Endothelial cell of umbilical vein (primary cell): ENCODE measurements around the gene URI1. TPM values are rescaled to one million over a fixed set of nuclear protein-coding genes. Genes with fewer than 3 reads are reported as not detected.

Source experiments
- BruUV-seq: library from RNA; stranded (reverse); fragments of 400-500 nt; replicated peaks from 2 replicates; lab custom pipeline; 2021; lab: Mats Ljungman, UMichigan
- CTCF ChIA-PET: fragments of 300-600, 350-600 bp; sonication (Branson Sonifier 250); formaldehyde crosslinking; loops from one replicate; lab custom pipeline; 2021; ENCODE audit warnings: antibody characterized with exemption, inconsistent platforms; lab: Charles Lee
- POLR2A ChIA-PET: fragments of 300-600, 350-600 bp; sonication (Branson Sonifier 250); formaldehyde crosslinking; loops from one replicate; lab custom pipeline; 2021; ENCODE audit warnings: antibody characterized with exemption, inconsistent platforms; lab: Charles Lee
- DNase-seq: peaks from one replicate; pipeline ENCODE4 v3.0.0-alpha.2; 2011; ENCODE audit warnings: low read depth, low spot score
- FAIRE-seq: peaks from 2 replicates; lab custom pipeline; 2011; peaks lifted over from hg19 to GRCh38; lab: Jason Lieb, UNC
- H2AFZ ChIP-seq: 2 replicates; pipeline ENCODE4 v1.6.0; 2012; ENCODE audit warnings: low read depth, low read length, control low read depth, inconsistent platforms
- H3K27ac ChIP-seq: 2 replicates; pipeline ENCODE4 v1.5.1; 2011; ENCODE audit warnings: low read depth, mild to moderate bottlenecking, control low read depth, low read length, moderate library complexity; ENCODE audit not compliant: insufficient read depth
- H3K27me3 ChIP-seq, 2 experiments: 2 replicates each; pipeline versions ENCODE4 v1.6.0 to v1.6.1; 2011; ENCODE audit warnings: low read length in 2 of 2, mixed read lengths in 1 of 2; ENCODE audit not compliant: control insufficient read depth in 2 of 2, insufficient read depth in 2 of 2
- H3K36me3 ChIP-seq, 2 experiments: 2 replicates in 1 of 2; 3 replicates in 1 of 2; pipeline ENCODE4 v1.5.1; 2011; ENCODE audit warnings: low read length in 2 of 2, mild to moderate bottlenecking in 1 of 2, moderate library complexity in 1 of 2; ENCODE audit not compliant: control insufficient read depth in 2 of 2, insufficient read depth in 2 of 2; ENCODE audit errors: extremely low read depth in 1 of 2
- H3K4me1 ChIP-seq: 3 replicates; pipeline ENCODE4 v1.5.1; 2011; ENCODE audit warnings: mild to moderate bottlenecking, low read length; ENCODE audit not compliant: control insufficient read depth, insufficient read depth; ENCODE audit errors: extremely low read depth
- H3K4me2 ChIP-seq: 2 replicates; pipeline ENCODE4 v1.6.1; 2011; ENCODE audit warnings: low read length, control low read depth, mixed read lengths; ENCODE audit not compliant: insufficient read depth
- H3K4me3 ChIP-seq, 3 experiments: fragments of 200-600 bp in 1 of 3; sonication (generic), shearing (Covaris generic) in 1 of 3; replicated peaks in 1 of 3; 2 replicates each; pipeline ENCODE4 v1.5.1; 2011 to 2016; ENCODE audit warnings: control low read depth in 3 of 3, low read length in 3 of 3, mild to moderate bottlenecking in 2 of 3, inconsistent platforms in 1 of 3, low read depth in 1 of 3, moderate library complexity in 1 of 3; ENCODE audit not compliant: insufficient read depth in 1 of 3
- H3K79me2 ChIP-seq: 2 replicates; pipeline ENCODE4 v1.6.0; 2012; ENCODE audit warnings: low read length, inconsistent platforms; ENCODE audit not compliant: control insufficient read depth, insufficient read depth
- H3K9ac ChIP-seq: replicated peaks from 2 replicates; pipeline ENCODE3; 2011; ENCODE audit warnings: low read length, control low read depth; ENCODE audit not compliant: insufficient read depth; ENCODE audit errors: extremely low read depth
- H3K9me1 ChIP-seq: replicated peaks from 3 replicates; pipeline ENCODE4 v1.6.0; 2011; ENCODE audit warnings: mild to moderate bottlenecking, low read length; ENCODE audit not compliant: control insufficient read depth, insufficient read depth; ENCODE audit errors: extremely low read depth
- H3K9me3 ChIP-seq: replicated peaks from 2 replicates; pipeline ENCODE4 v1.5.1; 2012; ENCODE audit warnings: low read length, inconsistent platforms; ENCODE audit not compliant: control insufficient read depth, insufficient read depth
- H4K20me1 ChIP-seq: replicated peaks from 2 replicates; pipeline ENCODE3; 2011; ENCODE audit warnings: mild to moderate bottlenecking, low read length; ENCODE audit not compliant: control insufficient read depth, insufficient read depth; ENCODE audit errors: extremely low read depth
- CTCF ChIP-seq, 2 donors: IDR thresholded peaks; 1 replicate in 1 of 2; 2 replicates in 1 of 2; pipeline ENCODE4 v1.5.1; 2011; ENCODE audit warnings: low read length in 2 of 2, mild to moderate bottlenecking in 2 of 2, moderate library complexity in 2 of 2, control low read depth in 1 of 2, inconsistent platforms in 1 of 2, low read depth in 1 of 2; ENCODE audit not compliant: insufficient read depth in 1 of 2; ENCODE audit errors: extremely low read depth in 1 of 2
- EZH2 ChIP-seq: IDR thresholded peaks from 2 replicates; pipeline ENCODE4 v1.6.1; 2012; ENCODE audit warnings: borderline replicate concordance, low read depth, mild to moderate bottlenecking, moderate library complexity, low read length, inconsistent platforms; ENCODE audit not compliant: severe bottlenecking
- FOS ChIP-seq: IDR thresholded peaks from 2 replicates; pipeline ENCODE4 v1.6.1; 2011; ENCODE audit warnings: mild to moderate bottlenecking, low read length, moderate library complexity, borderline replicate concordance; ENCODE audit not compliant: insufficient read depth
- GATA2 ChIP-seq: IDR thresholded peaks from 2 replicates; pipeline ENCODE4 v1.7.0; 2011; ENCODE audit warnings: low read depth, mild to moderate bottlenecking, moderate library complexity, mixed read lengths, low read length; ENCODE audit not compliant: insufficient read length, insufficient read depth
- JUN ChIP-seq: IDR thresholded peaks from 2 replicates; pipeline ENCODE4 v1.6.1; 2011; ENCODE audit warnings: borderline replicate concordance, low read depth; ENCODE audit not compliant: insufficient read length, insufficient read depth
- MYC ChIP-seq: IDR thresholded peaks from one replicate; pipeline ENCODE4 v1.6.1; 2011; ENCODE audit warnings: mild to moderate bottlenecking, low read depth, low read length
- POLR2A ChIP-seq: IDR thresholded peaks from 2 replicates; pipeline ENCODE4 v1.6.1; 2012; ENCODE audit warnings: low read depth, mild to moderate bottlenecking, control low read depth, low read length
- POLR2AphosphoS5 ChIP-seq: IDR thresholded peaks from 2 replicates; pipeline ENCODE4 v1.6.1; 2012; ENCODE audit warnings: low read depth, mild to moderate bottlenecking, control low read depth, low read length, moderate library complexity; ENCODE audit not compliant: insufficient read depth
- dilution Hi-C: fragments of 300-500 bp; cut with MboI; formaldehyde crosslinking; loops from one replicate; pipeline ENCODE4 v1.15.0; 2019; ENCODE audit warnings: low sequenced_read_pairs; ENCODE audit not compliant: extremely low pct_ligation_motif_present
- intact Hi-C: fragments of 100-400 bp; cut with micrococcal nuclease; formaldehyde crosslinking; loops from one replicate; pipeline ENCODE4 v1.10.0; 2022
- polyA plus RNA-seq, 4 experiments: library from polyadenylated mRNA; depleted of rRNA in 3 of 4; stranded (reverse) in 3 of 4; unstranded in 1 of 4; fragments of >200 nt; gene quantifications; 2 replicates each; pipeline versions ENCODE4 v1.2.1 to v1.2.3, GENCODE V29; 2011 to 2012; ENCODE audit warnings: missing spikeins in 1 of 4
- total RNA-seq: library from RNA; stranded (reverse); gene quantifications from 2 replicates; pipeline ENCODE4 v1.2.3, GENCODE V29; 2021
- TF ChIP-seq, protein P1 (sequence below): IDR thresholded peaks from 2 replicates; pipeline ENCODE4 v1.6.1; 2011; ENCODE audit not compliant: insufficient read depth, insufficient read length

URI1 gene
- total and polyA plus RNA-seq, 2 donors (not counting 3 experiments of a cell fraction or from before 2014, with no cell fraction given), result 12.8 to 28.9 TPM

DNA sequence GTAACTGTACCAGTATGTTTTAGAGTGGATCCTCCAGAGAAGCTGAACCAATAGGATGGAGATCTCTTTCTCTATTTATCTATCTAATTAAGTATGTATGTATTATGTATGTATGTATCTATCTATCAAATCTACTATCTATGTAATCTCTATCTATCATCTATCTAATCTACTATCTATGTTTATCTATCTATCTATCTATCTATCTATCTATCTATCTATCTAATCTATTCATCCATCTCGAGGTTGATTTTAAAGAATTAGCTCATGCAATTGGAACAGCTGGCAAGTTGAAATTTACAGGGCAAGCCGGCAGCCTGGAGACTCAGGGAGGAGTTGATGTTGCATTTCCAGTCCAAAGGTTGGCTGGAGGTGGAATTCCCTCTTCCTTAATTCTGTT lies 112.2 kb downstream of the URI1 start:
- CTCF ChIA-PET, result no interaction called here
- no peak overlapping the region for H3K27ac ChIP-seq
- POLR2A ChIA-PET, result no interaction called here
- no peak overlapping the region for H2AFZ ChIP-seq
- no peak for TF ChIP-seq JUN
- TF ChIP-seq FOS, result no peak
- BruUV-seq, result no TSS peak
- no peak overlapping the region for H3K4me3 ChIP-seq
- FAIRE-seq (no peak), DNase-seq (no peak)
- no peaks in the 10 kb centered on the region for H4K20me1 ChIP-seq
- H3K4me2 ChIP-seq, result no peak overlapping the region
- no peaks in the 10 kb centered on the region for H3K4me1 ChIP-seq
- intact Hi-C loops, result no loop called here
- H3K36me3 ChIP-seq, result no peaks in the 10 kb centered on the region
- H3K9me3 ChIP-seq, result no peaks in the 10 kb centered on the region
- no peaks in the 10 kb centered on the region for H3K79me2 ChIP-seq
- no peak overlapping the region for H3K9ac ChIP-seq
- dilution Hi-C loops, result no loop called here
- no peaks in the 10 kb centered on the region for H3K27me3 ChIP-seq
- no peaks in the 10 kb centered on the region for H3K9me1 ChIP-seq

DNA sequence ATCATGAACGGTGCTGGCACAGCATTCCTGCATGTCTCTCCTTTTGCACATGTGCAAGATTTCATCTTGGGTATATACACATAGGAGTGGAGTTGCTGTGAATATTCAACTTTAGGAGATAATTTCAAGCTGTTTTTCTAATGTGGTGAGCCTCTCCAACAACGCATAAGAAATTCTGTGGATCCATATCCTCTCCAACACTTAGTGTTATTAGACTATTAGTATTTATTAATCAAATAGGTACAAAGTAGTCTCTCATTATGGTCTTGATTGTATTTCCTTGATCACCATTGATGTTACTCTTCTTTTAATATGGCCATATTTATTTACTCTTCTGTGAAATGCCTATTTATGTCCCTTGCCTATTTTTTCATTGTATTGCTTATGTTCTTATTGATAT lies 114.5 kb downstream of the URI1 start:
- POLR2A ChIA-PET, result no interaction called here
- dilution Hi-C loops (no loop called here), intact Hi-C loops (no loop called here)
- no peaks in the 10 kb centered on the region for H3K79me2 ChIP-seq
- FAIRE-seq, result no peak
- H3K4me2 ChIP-seq, result no peak overlapping the region
- CTCF ChIA-PET, result no interaction called here
- H3K4me3 ChIP-seq, result no peak overlapping the region
- H3K27ac ChIP-seq, result no peak overlapping the region
- H4K20me1 ChIP-seq, result no peaks in the 10 kb centered on the region
- H3K9me1 ChIP-seq, result no peaks in the 10 kb centered on the region
- no peak overlapping the region for H3K9ac ChIP-seq
- no peak for DNase-seq
- TF ChIP-seq MYC, result no peak
- TF ChIP-seq GATA2, result no peak
- no peak for TF ChIP-seq JUN
- TF ChIP-seq POLR2AphosphoS5, result no peak
- TF ChIP-seq, protein P1, sequence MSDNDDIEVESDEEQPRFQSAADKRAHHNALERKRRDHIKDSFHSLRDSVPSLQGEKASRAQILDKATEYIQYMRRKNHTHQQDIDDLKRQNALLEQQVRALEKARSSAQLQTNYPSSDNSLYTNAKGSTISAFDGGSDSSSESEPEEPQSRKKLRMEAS, result no peak
- no peak for TF ChIP-seq EZH2
- no peak for TF ChIP-seq FOS
- TF ChIP-seq CTCF (IDR thresholded peaks at IDR 0.05; ENCODE audit: extremely low read depth in 1 of 2, insufficient read depth in 1 of 2, low read depth in 1 of 2, low read length in 2 of 2), result no peak
- TF ChIP-seq POLR2A, result no peak
- H3K4me1 ChIP-seq, result no peaks in the 10 kb centered on the region
- no peaks in the 10 kb centered on the region for H3K9me3 ChIP-seq
- H2AFZ ChIP-seq, result no peak overlapping the region
- no peaks in the 10 kb centered on the region for H3K36me3 ChIP-seq
- no TSS peak for BruUV-seq
- no peaks in the 10 kb centered on the region for H3K27me3 ChIP-seq
